WTC11 (cell line): Measurements from ENCODE around the gene DMD. TPM values are rescaled to one million over a fixed set of nuclear protein-coding genes. Genes with fewer than 3 reads are reported as not detected.

Experiments used
- ATAC-seq: fragments of 200-7000 bp; cut with Tn5 transposase; 2 replicates; pipeline ENCODE4 v1.10.0; 2021; ENCODE audit warnings: mild to moderate bottlenecking, moderate library complexity
- CTCF ChIA-PET: fragments of 300-600 bp; sonication (Branson Sonifier 250); formaldehyde crosslinking; loops from one replicate; lab custom pipeline; 2021; ENCODE audit warnings: antibody characterized with exemption; lab: Charles Lee
- POLR2A ChIA-PET: fragments of 350-600 bp; sonication (Branson Sonifier 250); formaldehyde crosslinking; loops from one replicate; lab custom pipeline; 2021; ENCODE audit warnings: antibody characterized with exemption; lab: Charles Lee
- DNase-seq: peaks from one replicate; pipeline ENCODE4 v3.0.0; 2021; ENCODE audit warnings: low spot score
- H3K27ac Mint-ChIP-seq: 2 replicates; pipeline ENCODE4 v1.8.0; 2021; ENCODE audit warnings: mixed read lengths
- H3K27me3 Mint-ChIP-seq: 2 replicates; pipeline ENCODE4 v1.8.0; 2021; ENCODE audit warnings: low read depth, mild to moderate bottlenecking, moderate library complexity, mixed read lengths
- H3K36me3 Mint-ChIP-seq: 2 replicates; pipeline ENCODE4 v1.8.0; 2021; ENCODE audit warnings: mixed read lengths
- H3K4me1 Mint-ChIP-seq: 2 replicates; pipeline ENCODE4 v1.8.0; 2022; ENCODE audit warnings: mixed read lengths
- H3K4me3 Mint-ChIP-seq: 2 replicates; pipeline ENCODE4 v1.8.0; 2021; ENCODE audit warnings: mild to moderate bottlenecking, moderate library complexity, mixed read lengths
- H3K9me3 Mint-ChIP-seq: 2 replicates; pipeline ENCODE4 v1.8.0; 2021; ENCODE audit warnings: mixed read lengths
- CBFB ChIP-seq: sonication (generic); formaldehyde crosslinking; IDR thresholded peaks from 2 replicates; pipeline ENCODE4 v1.8.1; 2022; ENCODE audit warnings: mild to moderate bottlenecking, low read depth, missing genetic modification reagents
- CREM ChIP-seq: sonication (generic); formaldehyde crosslinking; IDR thresholded peaks from 2 replicates; pipeline ENCODE4 v1.8.1; 2022; ENCODE audit warnings: mild to moderate bottlenecking, missing genetic modification reagents, moderate library complexity
- FOXJ3 ChIP-seq: sonication (generic); formaldehyde crosslinking; IDR thresholded peaks from 2 replicates; pipeline ENCODE4 v1.9.0; 2021; ENCODE audit warnings: missing genetic modification reagents, mild to moderate bottlenecking, borderline replicate concordance
- HMGA2 ChIP-seq: fragments of 250-450 bp; sonication (Bioruptor Pico); IDR thresholded peaks from 2 replicates; pipeline ENCODE4 v1.4.0; 2021; ENCODE audit warnings: mild to moderate bottlenecking, moderate library complexity
- NFATC4 ChIP-seq: fragments of 250-450 bp; sonication (Bioruptor Pico); IDR thresholded peaks from 2 replicates; pipeline ENCODE4 v1.9.0; 2021; ENCODE audit warnings: mild to moderate bottlenecking
- NFE2L1 ChIP-seq: sonication (generic); formaldehyde crosslinking; IDR thresholded peaks from 2 replicates; pipeline ENCODE4 v1.8.1; 2023; ENCODE audit warnings: missing genetic modification reagents
- SMAD4 ChIP-seq: sonication (generic); formaldehyde crosslinking; IDR thresholded peaks from 2 replicates; pipeline ENCODE4 v1.8.0; 2022; ENCODE audit warnings: mild to moderate bottlenecking, missing genetic modification reagents
- ZBTB21 ChIP-seq: sonication (generic); formaldehyde crosslinking; IDR thresholded peaks from 2 replicates; pipeline ENCODE4 v1.8.1; 2023; ENCODE audit warnings: mild to moderate bottlenecking, missing genetic modification reagents, borderline replicate concordance
- ZNF121 ChIP-seq: sonication (generic); formaldehyde crosslinking; IDR thresholded peaks from 2 replicates; pipeline ENCODE4 v1.8.0; 2023; ENCODE audit warnings: missing genetic modification reagents
- ZNF232 ChIP-seq: sonication (generic); formaldehyde crosslinking; IDR thresholded peaks from 2 replicates; pipeline ENCODE4 v1.8.0; 2022; ENCODE audit warnings: mild to moderate bottlenecking, missing genetic modification reagents
- ZNF396 ChIP-seq: fragments of 250-450 bp; sonication (Bioruptor Pico); IDR thresholded peaks from 2 replicates; pipeline ENCODE4 v1.8.0; 2021; ENCODE audit warnings: mild to moderate bottlenecking, moderate library complexity, borderline replicate concordance
- total RNA-seq: library from RNA; stranded (reverse); gene quantifications from 3 replicates; pipeline ENCODE4 v1.2.3, GENCODE V29; 2021
- TF ChIP-seq, protein P1 (sequence below): fragments of 200-600 bp; IDR thresholded peaks from 2 replicates; pipeline ENCODE4 v1.8.0; 2022; ENCODE audit warnings: antibody characterized with exemption
- TF ChIP-seq, protein P2 (sequence below): fragments of 250-450 bp; sonication (Bioruptor Pico); IDR thresholded peaks from 2 replicates; pipeline ENCODE4 v1.9.0; 2021; ENCODE audit warnings: mild to moderate bottlenecking, borderline replicate concordance
- TF ChIP-seq, protein P3 (sequence below): fragments of 250-450 bp; sonication (Bioruptor Pico); IDR thresholded peaks from 2 replicates; pipeline ENCODE4 v1.9.0; 2021; ENCODE audit warnings: mild to moderate bottlenecking
- TF ChIP-seq, protein P4 (sequence below): sonication (generic); formaldehyde crosslinking; IDR thresholded peaks from 2 replicates; pipeline ENCODE4 v1.8.0; 2023; ENCODE audit warnings: mild to moderate bottlenecking, missing genetic modification reagents
- TF ChIP-seq, protein P5 (sequence below): sonication (generic); formaldehyde crosslinking; IDR thresholded peaks from 2 replicates; pipeline ENCODE4 v1.8.1; 2022; ENCODE audit warnings: low read depth, mild to moderate bottlenecking, moderate library complexity, missing genetic modification reagents, borderline replicate concordance

The DMD gene
- total RNA-seq, 1 experiment from 2014 or later, result 9.1 TPM

DNA sequence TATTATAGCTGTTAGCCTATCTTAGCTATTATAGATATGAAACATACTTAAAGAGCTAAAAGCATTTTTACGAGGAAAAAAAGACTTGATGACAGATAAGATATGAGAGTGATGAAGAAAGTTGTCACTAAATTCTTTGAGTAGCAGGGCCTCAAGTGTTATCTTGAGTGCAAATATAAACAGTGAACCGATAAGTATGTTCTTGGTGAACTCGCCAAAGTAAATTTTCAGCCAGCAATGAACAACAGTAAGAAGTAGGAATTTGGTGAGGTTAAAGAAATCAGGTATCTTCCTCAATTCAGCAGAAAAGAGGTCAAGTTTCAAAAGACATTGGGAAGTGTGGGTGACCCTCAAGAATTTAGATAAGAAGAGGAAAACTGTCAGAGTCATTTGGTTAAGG is 1667.7 kb downstream of the DMD start:
- H3K27ac Mint-ChIP-seq, result no peak overlapping the region
- no peak for TF ChIP-seq FOXJ3 (CRISPR knock-in tag)
- TF ChIP-seq SMAD4 (CRISPR knock-in tag), result no peak
- TF ChIP-seq ZBTB21 (CRISPR knock-in tag), result no peak
- TF ChIP-seq, protein P1, sequence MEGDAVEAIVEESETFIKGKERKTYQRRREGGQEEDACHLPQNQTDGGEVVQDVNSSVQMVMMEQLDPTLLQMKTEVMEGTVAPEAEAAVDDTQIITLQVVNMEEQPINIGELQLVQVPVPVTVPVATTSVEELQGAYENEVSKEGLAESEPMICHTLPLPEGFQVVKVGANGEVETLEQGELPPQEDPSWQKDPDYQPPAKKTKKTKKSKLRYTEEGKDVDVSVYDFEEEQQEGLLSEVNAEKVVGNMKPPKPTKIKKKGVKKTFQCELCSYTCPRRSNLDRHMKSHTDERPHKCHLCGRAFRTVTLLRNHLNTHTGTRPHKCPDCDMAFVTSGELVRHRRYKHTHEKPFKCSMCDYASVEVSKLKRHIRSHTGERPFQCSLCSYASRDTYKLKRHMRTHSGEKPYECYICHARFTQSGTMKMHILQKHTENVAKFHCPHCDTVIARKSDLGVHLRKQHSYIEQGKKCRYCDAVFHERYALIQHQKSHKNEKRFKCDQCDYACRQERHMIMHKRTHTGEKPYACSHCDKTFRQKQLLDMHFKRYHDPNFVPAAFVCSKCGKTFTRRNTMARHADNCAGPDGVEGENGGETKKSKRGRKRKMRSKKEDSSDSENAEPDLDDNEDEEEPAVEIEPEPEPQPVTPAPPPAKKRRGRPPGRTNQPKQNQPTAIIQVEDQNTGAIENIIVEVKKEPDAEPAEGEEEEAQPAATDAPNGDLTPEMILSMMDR, result no peak
- TF ChIP-seq, protein P2, sequence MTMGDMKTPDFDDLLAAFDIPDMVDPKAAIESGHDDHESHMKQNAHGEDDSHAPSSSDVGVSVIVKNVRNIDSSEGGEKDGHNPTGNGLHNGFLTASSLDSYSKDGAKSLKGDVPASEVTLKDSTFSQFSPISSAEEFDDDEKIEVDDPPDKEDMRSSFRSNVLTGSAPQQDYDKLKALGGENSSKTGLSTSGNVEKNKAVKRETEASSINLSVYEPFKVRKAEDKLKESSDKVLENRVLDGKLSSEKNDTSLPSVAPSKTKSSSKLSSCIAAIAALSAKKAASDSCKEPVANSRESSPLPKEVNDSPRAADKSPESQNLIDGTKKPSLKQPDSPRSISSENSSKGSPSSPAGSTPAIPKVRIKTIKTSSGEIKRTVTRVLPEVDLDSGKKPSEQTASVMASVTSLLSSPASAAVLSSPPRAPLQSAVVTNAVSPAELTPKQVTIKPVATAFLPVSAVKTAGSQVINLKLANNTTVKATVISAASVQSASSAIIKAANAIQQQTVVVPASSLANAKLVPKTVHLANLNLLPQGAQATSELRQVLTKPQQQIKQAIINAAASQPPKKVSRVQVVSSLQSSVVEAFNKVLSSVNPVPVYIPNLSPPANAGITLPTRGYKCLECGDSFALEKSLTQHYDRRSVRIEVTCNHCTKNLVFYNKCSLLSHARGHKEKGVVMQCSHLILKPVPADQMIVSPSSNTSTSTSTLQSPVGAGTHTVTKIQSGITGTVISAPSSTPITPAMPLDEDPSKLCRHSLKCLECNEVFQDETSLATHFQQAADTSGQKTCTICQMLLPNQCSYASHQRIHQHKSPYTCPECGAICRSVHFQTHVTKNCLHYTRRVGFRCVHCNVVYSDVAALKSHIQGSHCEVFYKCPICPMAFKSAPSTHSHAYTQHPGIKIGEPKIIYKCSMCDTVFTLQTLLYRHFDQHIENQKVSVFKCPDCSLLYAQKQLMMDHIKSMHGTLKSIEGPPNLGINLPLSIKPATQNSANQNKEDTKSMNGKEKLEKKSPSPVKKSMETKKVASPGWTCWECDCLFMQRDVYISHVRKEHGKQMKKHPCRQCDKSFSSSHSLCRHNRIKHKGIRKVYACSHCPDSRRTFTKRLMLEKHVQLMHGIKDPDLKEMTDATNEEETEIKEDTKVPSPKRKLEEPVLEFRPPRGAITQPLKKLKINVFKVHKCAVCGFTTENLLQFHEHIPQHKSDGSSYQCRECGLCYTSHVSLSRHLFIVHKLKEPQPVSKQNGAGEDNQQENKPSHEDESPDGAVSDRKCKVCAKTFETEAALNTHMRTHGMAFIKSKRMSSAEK, result no peak
- TF ChIP-seq, protein P3, sequence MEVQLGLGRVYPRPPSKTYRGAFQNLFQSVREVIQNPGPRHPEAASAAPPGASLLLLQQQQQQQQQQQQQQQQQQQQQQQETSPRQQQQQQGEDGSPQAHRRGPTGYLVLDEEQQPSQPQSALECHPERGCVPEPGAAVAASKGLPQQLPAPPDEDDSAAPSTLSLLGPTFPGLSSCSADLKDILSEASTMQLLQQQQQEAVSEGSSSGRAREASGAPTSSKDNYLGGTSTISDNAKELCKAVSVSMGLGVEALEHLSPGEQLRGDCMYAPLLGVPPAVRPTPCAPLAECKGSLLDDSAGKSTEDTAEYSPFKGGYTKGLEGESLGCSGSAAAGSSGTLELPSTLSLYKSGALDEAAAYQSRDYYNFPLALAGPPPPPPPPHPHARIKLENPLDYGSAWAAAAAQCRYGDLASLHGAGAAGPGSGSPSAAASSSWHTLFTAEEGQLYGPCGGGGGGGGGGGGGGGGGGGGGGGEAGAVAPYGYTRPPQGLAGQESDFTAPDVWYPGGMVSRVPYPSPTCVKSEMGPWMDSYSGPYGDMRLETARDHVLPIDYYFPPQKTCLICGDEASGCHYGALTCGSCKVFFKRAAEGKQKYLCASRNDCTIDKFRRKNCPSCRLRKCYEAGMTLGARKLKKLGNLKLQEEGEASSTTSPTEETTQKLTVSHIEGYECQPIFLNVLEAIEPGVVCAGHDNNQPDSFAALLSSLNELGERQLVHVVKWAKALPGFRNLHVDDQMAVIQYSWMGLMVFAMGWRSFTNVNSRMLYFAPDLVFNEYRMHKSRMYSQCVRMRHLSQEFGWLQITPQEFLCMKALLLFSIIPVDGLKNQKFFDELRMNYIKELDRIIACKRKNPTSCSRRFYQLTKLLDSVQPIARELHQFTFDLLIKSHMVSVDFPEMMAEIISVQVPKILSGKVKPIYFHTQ (CRISPR knock-in tag), result no peak
- no peak for TF ChIP-seq ZNF396
- TF ChIP-seq HMGA2, result no peak
- TF ChIP-seq, protein P4, sequence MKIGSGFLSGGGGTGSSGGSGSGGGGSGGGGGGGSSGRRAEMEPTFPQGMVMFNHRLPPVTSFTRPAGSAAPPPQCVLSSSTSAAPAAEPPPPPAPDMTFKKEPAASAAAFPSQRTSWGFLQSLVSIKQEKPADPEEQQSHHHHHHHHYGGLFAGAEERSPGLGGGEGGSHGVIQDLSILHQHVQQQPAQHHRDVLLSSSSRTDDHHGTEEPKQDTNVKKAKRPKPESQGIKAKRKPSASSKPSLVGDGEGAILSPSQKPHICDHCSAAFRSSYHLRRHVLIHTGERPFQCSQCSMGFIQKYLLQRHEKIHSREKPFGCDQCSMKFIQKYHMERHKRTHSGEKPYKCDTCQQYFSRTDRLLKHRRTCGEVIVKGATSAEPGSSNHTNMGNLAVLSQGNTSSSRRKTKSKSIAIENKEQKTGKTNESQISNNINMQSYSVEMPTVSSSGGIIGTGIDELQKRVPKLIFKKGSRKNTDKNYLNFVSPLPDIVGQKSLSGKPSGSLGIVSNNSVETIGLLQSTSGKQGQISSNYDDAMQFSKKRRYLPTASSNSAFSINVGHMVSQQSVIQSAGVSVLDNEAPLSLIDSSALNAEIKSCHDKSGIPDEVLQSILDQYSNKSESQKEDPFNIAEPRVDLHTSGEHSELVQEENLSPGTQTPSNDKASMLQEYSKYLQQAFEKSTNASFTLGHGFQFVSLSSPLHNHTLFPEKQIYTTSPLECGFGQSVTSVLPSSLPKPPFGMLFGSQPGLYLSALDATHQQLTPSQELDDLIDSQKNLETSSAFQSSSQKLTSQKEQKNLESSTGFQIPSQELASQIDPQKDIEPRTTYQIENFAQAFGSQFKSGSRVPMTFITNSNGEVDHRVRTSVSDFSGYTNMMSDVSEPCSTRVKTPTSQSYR (CRISPR knock-in tag), result no peak
- H3K4me1 Mint-ChIP-seq, result peaks cover 23% of the 10 kb centered on the region
- no peak overlapping the region for H3K4me3 Mint-ChIP-seq
- no peaks in the 10 kb centered on the region for H3K27me3 Mint-ChIP-seq
- CTCF ChIA-PET, result no interaction called here
- H3K36me3 Mint-ChIP-seq, result no peaks in the 10 kb centered on the region
- DNase-seq, result no peak
- POLR2A ChIA-PET, result no interaction called here
- ATAC-seq, result no peak
- peaks cover 4% of the 10 kb centered on the region; the same call in 1 of the 2 replicates for H3K9me3 Mint-ChIP-seq

DNA sequence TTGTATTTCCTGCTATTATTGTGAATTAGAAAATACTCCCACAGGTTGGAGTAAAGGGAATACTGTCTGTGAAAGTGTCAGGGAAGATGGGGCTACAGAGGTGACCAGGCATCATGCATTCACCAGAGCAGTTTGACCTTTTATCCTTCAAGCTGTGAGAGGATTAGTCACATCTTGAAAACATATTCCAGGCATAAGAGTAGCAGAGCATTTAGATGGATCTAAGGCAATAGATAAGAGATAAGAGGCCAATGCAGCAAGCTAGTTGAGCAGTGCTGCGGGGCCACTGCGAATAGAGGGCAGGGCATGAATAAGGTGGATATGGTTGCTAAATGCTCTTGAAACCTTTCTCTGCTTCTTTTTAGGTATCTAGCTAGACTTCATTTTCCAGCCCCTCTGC is 1668.8 kb downstream of the DMD start:
- ATAC-seq, result no peak
- Mint-ChIP-seq H3K36me3 (no peaks in the 10 kb centered on the region), H3K27me3 (no peaks in the 10 kb centered on the region), H3K4me1 (peaks cover 19% of the 10 kb centered on the region), H3K4me3 (no peak overlapping the region), H3K27ac (no peak overlapping the region), H3K9me3 (peaks cover 4% of the 10 kb centered on the region; the same call in 1 of the 2 replicates)
- CTCF ChIA-PET, result no interaction called here
- no peak for DNase-seq
- POLR2A ChIA-PET, result no interaction called here
- TF ChIP-seq, protein P1, result no peak
- TF ChIP-seq CBFB (CRISPR knock-in tag), result no peak
- no peak for TF ChIP-seq NFE2L1 (CRISPR knock-in tag)
- TF ChIP-seq, protein P4 (CRISPR knock-in tag), result no peak
- TF ChIP-seq, protein P5, sequence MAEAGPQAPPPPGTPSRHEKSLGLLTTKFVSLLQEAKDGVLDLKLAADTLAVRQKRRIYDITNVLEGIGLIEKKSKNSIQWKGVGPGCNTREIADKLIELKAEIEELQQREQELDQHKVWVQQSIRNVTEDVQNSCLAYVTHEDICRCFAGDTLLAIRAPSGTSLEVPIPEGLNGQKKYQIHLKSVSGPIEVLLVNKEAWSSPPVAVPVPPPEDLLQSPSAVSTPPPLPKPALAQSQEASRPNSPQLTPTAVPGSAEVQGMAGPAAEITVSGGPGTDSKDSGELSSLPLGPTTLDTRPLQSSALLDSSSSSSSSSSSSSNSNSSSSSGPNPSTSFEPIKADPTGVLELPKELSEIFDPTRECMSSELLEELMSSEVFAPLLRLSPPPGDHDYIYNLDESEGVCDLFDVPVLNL (CRISPR knock-in tag), result no peak
- TF ChIP-seq CREM, result no peak
- no peak for TF ChIP-seq NFATC4
- no peak for TF ChIP-seq ZNF121 (CRISPR knock-in tag)
- TF ChIP-seq ZNF232 (CRISPR knock-in tag), result no peak
- TF ChIP-seq, all 79 proteins: peak for 0
